Neural progenitor cell (in vitro differentiated cells): ENCODE results near the gene XPO4.
A peak's percentile ranks its signal among the peaks of the same experiment; 100 is the strongest.

Experiments used
- EZH2phosphoT487 ChIP-seq: fragments of 200-600 bp; sonication (generic); IDR thresholded peaks from 2 replicates; pipeline ENCODE4 v1.6.1; 2017; ENCODE audit warnings: antibody characterized with exemption
- TF ChIP-seq, protein P1 (sequence below): fragments of 200-600 bp; sonication (generic); IDR thresholded peaks from 2 replicates; pipeline ENCODE4 v1.5.1; 2017; ENCODE audit warnings: antibody characterized with exemption, mild to moderate bottlenecking

DNA sequence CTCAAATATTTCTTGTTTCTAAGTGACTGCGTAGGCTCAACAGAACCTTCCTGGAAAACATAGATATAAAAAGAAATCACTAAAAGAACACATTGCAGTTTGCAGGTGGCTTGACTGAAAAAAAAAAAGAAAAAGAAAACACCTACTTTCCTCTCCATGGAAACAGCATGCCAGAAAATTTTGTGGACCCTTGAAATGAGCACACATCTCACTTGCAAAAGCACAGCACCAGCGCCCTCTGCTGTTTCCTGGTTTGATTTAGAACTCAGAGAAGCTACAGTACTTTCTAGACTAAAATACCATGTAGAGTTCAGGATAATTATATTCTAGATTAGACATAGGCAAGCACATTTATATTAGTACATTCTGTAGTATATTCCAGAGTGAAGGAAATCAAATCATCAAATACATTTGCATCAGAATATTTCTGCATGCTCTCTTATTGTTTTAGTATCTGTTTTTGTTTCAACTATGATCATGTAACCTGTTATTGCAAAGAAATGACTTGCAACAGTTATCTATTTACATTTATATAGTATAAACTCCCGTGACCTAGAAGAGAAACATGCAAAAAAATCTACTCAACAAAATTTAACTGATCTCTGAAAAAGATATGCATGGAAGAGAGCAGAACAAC, 22.3 kb upstream of the XPO4 start:
- TF ChIP-seq, protein P1, sequence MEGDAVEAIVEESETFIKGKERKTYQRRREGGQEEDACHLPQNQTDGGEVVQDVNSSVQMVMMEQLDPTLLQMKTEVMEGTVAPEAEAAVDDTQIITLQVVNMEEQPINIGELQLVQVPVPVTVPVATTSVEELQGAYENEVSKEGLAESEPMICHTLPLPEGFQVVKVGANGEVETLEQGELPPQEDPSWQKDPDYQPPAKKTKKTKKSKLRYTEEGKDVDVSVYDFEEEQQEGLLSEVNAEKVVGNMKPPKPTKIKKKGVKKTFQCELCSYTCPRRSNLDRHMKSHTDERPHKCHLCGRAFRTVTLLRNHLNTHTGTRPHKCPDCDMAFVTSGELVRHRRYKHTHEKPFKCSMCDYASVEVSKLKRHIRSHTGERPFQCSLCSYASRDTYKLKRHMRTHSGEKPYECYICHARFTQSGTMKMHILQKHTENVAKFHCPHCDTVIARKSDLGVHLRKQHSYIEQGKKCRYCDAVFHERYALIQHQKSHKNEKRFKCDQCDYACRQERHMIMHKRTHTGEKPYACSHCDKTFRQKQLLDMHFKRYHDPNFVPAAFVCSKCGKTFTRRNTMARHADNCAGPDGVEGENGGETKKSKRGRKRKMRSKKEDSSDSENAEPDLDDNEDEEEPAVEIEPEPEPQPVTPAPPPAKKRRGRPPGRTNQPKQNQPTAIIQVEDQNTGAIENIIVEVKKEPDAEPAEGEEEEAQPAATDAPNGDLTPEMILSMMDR, result peak; percentile 97
- no peak for TF ChIP-seq EZH2phosphoT487
